ENCODE data around the gene TMEM238L.
"Not testable (repeated sequence)": the region's sequence is repeated elsewhere in the genome, so short reads cannot be mapped to it uniquely, and the experiment has no call there.

Gene TMEM238L

GRCh38 chr17:10803830-10804475 lies at the start of gene TMEM238L:
TMEM238L (minus strand) TSS chr17:10804099; CDS start chr17:10803963, 136 bp downstream.
- no peak for DNase-seq

- not testable (repeated sequence) for DNase-seq
These were observed 42.7 kb upstream of the TMEM238L start for GRCh38 chr17:10846636-10847035.

GRCh38 chr17:10845388-10845751 lies 41.5 kb upstream of the TMEM238L start:
- DNase-seq, result no peak

- peak; percentile 57 to 58 for DNase-seq
These were observed 40.9 kb upstream of the TMEM238L start for GRCh38 chr17:10844621-10845387.

DNA sequence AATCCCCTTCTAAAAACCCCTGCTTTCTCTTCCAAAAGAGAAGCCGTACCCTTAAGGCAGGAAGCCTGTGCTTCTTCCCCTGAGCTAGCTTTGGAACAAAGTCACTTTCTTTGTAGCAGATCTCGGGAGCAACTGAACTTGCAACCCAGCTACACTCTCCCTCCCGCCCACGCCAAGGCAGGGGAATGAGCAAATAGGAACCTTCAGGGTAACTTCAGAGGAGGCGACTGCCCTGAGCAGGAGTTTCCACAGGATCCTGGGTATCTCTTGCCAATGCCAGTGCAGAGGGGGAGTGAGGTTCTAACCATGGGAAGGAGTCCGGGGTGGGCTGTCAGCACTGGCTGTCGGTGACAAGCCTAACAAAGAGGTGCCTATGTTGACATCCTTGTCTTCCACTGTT lies 39.9 kb upstream of the TMEM238L start:
- DNase-seq, result peak in 1 of 2 donors; percentile 3

DNA sequence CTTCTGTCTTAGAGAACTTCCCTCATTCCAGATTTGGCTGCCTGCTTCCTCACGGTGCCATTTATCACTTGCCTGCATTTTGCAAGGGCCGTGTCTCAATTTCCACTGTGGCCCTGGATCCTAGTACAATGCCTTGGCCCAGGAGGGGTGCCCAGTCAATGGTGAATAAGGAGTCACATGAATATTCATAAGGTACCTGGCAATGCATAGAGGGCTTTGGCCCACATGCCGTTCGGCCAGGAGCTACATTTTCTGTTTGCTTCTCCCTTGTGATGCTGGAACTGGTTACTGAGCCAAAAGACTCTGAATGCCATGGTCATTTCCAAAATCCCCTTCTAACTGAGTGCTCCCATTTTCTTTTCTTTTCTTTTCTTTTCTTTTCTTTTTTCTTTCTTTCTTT lies 38.8 kb upstream of the TMEM238L start:
- no peak for DNase-seq

DNA sequence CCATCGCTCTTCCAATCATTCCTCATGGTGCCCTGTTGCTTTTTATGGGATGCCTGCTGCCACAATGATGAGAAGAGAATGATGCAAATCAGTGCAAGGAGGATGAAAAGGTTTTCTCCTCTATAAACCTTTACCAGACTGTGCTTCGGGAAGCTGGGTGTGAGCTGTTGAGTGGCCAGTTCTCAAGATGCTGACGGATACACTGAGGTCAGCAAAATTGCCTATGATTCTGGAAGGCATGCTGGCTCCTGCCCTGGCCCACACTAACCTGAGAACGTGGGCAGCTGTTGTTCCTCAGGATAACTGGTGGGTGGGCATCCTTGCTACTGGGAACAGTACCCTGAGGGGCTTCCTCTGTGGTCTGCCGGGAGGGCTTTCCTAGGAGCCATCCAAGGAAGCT lies 34.8 kb upstream of the TMEM238L start:
- no peak for DNase-seq

- no peak for DNase-seq
These were observed 34.0 kb upstream of the TMEM238L start, which contains the start of gene PIRT for GRCh38 chr17:10837921-10838320. PIRT (minus strand) TSS chr17:10838087; CDS start chr17:10825645, 12,442 bp downstream.

DNA sequence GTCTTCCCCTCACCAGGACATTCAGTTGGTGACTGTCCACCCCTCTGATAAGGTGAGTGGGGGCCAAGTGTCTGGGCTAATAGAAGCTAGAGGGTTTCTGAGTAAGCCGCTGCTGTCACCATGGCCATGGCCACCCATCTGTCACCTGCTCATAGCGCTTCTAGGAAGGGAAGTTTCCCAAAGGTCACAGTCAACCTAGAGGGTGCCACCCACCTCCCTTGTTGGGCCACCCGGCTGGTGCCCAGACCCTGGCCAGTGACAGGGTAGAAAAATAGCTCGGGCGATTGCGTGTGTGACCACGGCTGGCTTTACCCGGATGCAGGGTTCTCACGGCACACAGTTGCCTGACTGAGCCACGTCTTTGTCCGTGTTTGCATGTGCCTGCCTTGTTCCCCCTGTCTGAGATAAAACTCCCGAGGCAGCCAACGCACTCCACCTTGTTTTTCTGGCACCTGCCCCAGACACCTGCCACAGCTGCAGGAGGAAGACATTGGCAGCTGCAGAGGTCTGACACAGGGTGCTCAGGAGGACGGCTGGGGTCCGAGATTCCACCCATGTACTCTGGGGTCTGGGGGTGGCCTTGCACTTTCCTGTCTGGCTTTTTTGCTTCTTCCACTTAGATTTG lies 33.2 kb upstream of the TMEM238L start:
- no peak for DNase-seq

- DNase-seq, result no peak
These were observed 32.2 kb upstream of the TMEM238L start for GRCh38 chr17:10836145-10836544.

- DNase-seq, result no peak
These were observed 27.8 kb upstream of the TMEM238L start for GRCh38 chr17:10831696-10832095.

DNA sequence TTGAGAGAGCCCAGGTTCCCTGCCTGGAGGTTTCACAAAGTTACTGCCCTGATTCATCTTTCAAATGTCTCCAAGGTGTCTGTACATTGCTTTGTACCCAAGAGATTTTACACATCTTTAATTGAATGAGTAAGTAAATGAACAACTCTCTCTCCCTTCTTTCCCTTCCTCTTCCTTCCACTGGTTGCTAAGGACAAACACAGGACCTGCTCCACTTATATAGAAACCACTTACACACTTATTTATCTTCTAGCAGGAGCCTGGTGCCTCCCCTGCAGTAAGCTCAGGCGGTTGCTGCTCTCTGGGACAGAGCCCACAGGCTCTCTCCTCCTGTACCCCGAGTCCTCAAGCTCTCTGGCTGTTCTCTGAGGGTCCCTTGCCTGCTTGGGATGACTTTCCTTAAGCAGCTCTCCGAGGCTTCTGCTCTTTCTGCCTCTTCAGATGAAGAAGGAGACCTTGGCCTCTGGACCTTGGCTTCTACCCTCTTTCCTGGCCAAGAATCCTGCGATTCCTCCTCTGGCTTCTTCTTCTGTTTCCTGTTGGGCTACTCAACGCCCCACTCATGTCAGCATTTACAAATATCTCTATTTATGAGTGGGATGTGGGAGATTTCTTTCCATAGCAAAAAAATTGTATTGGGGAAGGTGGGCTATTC lies 24.1 kb upstream of the TMEM238L start:
- no peak for DNase-seq

GRCh38 chr17:10824874-10825273 lies 21.0 kb upstream of the TMEM238L start:
- no peak for DNase-seq

GRCh38 chr17:10821770-10822169 lies 17.9 kb upstream of the TMEM238L start:
- DNase-seq, result no peak

- no peak for DNase-seq
These were observed 17.2 kb upstream of the TMEM238L start for GRCh38 chr17:10821054-10821453.

- no peak for DNase-seq
These were observed 11.4 kb upstream of the TMEM238L start for GRCh38 chr17:10815319-10815718.

- no peak for DNase-seq
These were observed 10.2 kb upstream of the TMEM238L start for GRCh38 chr17:10814075-10814474.

- DNase-seq, result no peak
These were observed 8.8 kb upstream of the TMEM238L start for GRCh38 chr17:10812674-10813073.

DNA sequence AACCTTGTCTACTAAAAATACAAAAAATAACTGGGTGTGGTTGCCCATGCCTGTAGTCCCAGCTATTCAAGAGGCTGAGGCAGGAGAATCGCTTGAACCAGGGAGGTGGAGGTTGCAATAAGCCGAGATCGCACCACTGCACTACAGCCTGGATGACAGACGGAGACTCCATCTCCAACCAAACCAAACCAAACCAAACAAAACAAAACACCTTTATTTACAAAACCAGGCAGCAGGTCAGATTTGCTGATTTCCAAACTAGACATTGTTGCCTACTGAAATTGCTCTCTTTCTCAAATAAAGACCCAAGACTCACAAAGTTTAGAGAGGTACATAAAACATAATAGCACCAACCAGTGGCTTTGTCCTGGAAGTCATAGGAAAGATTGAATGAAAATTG lies 5.7 kb upstream of the TMEM238L start:
- no peak for DNase-seq

GRCh38 chr17:10807704-10808128 lies 3.8 kb upstream of the TMEM238L start:
- no peak for DNase-seq

GRCh38 chr17:10806545-10807262 lies 2.8 kb upstream of the TMEM238L start:
- DNase-seq, result no peak

DNA sequence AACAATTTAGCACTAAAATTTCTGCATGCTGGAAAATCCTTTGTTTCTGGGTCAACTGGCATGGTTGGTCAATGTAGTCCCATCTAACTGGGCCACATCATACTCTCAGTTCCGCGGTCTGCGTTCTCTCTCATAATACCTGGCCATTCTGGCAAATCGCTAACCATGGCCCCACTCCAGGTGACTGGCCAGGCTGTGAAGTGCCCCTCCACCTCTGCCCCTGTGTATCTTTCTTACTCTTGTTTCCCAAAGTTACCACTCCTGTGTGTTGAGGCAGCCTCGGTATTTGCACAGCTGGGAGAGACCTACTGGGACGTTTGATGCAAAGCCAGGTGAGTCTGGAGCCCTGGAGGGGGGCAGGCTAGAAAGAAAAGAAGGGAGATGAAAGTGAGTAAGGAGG lies 2.0 kb upstream of the TMEM238L start:
- DNase-seq, result no peak

DNA sequence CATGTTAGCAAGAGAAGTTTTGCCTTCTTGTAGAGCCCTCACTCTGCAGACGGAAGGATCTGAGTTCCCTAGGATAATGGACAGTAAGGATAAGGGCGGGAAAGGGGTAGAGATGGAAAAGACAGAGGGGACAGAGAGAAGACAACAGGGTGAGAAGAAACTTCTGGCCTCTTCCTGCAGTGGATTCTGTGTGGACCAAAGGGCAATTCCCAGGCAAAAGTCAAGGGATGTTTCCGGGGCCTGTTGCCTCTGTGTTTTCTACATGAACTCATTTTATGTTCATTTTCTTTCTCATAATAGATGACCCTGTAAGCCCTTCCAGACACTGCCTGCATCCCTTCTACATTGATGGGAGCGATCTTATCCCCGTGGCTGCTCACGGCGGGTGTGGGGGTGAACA lies 647 bp upstream of the TMEM238L start:
- DNase-seq, result no peak
